Central memory CD4-positive, alpha-beta T cell (primary cell): ENCODE data around the gene GALNT8.
"Not testable (repeated sequence)": the region's sequence is repeated elsewhere in the genome, so short reads cannot be mapped to it uniquely, and the experiment has no call there.

Experiments
- DNase-seq: peaks from one replicate; pipeline ENCODE4 v3.0.0; 2022
- total RNA-seq, 3 experiments: gene quantifications; one replicate each; lab custom pipeline; 2026; lab: John Stamatoyannopoulos, UW

Gene GALNT8, protein sequence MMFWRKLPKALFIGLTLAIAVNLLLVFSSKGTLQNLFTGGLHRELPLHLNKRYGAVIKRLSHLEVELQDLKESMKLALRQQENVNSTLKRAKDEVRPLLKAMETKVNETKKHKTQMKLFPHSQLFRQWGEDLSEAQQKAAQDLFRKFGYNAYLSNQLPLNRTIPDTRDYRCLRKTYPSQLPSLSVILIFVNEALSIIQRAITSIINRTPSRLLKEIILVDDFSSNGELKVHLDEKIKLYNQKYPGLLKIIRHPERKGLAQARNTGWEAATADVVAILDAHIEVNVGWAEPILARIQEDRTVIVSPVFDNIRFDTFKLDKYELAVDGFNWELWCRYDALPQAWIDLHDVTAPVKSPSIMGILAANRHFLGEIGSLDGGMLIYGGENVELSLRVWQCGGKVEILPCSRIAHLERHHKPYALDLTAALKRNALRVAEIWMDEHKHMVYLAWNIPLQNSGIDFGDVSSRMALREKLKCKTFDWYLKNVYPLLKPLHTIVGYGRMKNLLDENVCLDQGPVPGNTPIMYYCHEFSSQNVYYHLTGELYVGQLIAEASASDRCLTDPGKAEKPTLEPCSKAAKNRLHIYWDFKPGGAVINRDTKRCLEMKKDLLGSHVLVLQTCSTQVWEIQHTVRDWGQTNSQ
- 0.11 to 0.22 (median 0.19) reads per million in 3 experiments for total RNA-seq

DNA sequence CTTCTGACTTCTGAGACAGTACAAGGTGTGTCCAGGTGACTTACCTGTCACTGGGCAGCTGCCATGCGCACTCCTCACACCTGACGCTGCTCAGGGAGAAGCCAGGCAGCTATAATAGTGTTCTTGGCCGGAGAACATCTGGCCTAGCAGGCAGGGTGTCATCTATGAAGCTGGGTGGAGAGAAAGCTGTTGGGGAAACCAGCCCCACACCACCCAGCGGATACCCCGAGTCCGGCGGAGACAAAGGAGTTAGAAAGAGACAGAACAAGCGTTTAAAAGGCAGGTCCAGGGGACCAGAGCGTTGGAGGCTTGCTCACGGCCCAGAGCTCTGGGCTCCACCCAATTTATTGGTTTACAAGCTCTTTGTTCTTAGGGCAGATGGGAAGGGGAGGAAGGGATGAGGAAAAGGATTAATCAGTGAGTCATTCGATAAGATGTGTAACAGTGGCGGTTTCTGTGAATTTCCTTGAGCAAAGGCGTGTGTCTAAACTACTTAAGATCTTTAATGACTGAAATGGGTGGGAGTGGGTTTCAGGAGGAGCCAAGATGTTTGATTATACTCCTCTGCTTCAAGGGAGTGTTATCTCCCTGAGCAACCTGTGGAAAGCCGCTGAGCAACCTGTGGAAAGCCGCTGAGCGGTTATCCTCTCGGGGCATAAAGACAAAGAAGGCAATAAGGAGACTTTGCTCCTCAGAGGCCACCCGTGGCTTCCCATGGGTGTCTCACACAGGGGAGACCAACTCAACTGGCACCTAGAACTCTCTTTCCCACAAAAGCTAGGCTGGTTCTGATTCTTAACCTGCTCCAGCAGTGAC is at the start of gene GALNT8:
Gene GALNT8 (plus strand): TSS at position 580 of the 816 bp plus-strand sequence. CDS start 278 bp downstream, outside the sequence.
- no peak for DNase-seq

DNA sequence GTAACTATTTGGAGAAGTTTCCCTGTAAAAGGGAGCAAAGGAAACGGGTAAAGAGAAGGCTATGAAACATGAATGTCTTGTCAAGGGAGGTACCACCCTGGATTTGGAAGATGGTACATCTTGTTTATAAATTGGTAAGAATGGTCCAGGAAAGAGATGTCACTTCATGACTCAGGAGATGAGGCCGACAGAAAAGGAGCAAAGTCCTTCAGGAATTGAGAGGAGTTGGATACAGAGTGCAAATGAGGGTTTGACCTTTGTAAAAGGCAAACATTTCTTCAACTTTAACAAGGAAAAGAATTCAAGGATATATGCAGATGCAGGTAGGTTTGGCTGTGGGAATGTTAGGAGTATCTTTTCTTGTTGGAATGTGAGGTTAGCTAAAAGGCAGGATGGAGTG is 40.5 kb upstream of the GALNT8 start:
- DNase-seq, result no peak

DNA sequence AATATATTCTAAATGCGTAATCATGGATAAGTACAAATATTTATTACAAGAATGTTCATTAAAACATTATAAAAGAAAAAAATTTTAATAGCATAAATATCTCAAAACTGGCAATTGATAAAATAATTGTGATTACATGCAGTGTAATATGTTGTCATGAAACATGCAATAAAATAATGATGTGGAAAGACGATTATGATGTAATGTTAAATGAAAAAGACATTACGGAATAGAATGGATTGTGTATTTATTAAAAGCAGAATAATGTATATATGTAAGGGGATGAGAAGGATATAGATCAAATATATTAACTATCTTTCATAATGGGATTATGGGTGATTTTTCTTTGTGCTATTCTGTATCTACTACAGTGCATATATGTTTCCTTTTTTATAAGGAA is 38.5 kb upstream of the GALNT8 start:
- no peak for DNase-seq

DNA sequence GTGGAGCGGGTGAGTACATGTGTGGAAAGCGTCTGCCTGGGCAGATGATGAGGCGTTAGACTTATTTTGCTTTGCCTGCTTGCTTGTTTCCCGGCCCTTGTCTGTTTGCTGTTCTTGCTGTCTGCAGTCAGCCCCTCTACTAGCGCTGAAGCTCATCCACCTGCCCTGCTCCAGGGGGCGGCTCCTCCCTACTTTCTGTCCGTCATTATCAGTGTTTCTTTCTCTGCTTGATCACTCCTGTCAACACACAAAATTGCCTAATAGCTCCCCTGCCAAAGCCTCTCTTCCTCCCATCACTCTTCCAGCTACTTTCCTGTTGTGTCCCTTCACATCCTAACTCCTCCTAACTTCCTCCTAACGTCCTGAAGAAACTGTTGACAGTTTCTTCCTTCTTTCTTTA is 34.9 kb upstream of the GALNT8 start:
- no peak for DNase-seq

DNA sequence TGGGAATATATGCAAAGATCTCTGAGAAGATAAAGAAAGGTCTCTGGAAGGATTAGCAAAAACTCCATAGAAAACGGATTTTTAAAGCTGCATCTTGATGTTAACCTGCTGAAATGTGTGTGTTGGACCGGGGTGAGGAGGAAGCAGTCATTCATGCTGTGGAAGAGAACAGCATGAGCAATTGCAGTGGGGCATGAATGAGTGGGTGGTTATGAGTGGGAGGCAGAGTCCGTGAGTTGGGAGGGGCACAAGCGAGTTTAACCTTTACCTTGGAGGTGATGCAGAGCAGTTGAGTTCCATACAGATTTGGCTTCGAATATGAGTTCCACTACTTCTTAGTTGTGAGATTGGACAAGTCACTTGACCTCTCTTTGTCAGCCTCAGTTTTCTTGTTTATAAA is 29.4 kb upstream of the GALNT8 start:
- no peak for DNase-seq

DNA sequence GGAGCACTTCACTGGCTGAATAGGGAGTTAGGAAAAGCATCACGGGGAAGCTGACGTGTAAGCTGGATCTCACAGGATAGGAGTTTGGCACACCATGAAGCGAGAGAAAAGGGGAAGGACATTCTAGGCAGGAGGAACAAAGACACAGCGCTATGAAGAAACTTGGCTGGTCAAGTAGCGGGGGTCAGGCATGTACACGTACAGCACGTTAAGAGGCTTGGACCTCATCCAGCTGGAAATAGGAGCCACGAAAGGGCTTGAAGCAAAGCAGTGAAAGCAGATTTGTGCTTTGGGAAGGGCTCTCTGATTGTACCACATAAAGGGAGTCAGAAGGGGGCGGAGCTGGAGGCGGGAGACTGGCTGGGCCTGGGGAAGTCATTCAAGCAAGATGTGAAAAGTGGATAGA is 19.6 kb upstream of the GALNT8 start:
- DNase-seq, result no peak

DNA sequence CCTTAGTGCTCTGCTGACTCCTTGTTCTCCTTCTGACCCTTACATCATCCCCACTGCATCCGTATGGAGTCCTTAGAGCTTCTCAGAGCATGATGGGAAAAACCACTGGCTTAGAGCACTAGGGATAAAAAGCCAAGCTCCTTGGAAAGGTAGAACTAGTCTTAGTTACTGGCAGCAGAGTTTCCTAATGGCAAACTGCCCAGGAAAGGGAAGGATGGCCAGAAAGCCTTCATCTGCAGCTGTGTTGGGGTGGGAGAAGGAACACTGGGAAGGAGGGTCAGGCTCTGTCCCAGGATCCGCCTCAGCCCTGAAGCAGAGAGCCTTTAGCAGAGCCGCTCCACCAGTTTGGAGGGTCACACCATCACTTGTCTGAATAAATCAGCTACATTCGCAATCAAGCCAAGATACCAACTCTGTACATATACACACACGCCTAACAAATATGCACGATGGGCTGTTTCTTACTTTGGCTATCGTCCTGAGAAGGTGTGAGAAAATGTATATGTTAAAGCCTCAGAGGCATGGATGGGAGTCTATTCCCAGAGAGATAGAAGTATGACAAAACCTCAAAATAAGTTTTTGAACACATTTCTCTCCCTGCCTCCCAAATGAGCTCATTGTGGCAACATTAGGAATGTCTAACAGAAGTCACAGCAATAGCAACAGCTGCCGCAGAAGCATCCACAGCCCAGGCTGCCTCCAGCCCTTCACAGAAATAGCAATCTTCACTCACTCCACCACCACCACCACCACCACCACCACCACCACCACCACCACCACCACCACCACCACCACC is 18.6 kb upstream of the GALNT8 start:
- DNase-seq, result no peak

DNA sequence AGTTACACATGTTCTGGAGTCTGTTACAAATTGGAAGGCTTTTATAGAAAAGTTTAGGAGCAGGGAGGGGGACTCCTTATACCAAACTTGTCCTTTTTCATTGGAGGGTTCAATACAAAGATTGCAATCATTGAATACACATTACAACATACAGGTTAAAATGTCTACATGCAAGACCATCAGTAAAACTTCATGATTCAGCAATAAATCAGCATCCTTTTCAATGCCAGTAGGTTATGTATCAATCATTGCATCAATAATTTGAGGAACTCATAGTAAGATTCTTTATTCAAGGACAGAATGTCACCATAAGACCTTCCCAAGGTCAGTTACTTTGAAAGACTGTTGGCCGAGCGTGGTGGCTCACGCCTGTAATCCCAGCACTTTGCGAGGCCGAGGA is 16.5 kb upstream of the GALNT8 start:
- DNase-seq, result no peak

DNA sequence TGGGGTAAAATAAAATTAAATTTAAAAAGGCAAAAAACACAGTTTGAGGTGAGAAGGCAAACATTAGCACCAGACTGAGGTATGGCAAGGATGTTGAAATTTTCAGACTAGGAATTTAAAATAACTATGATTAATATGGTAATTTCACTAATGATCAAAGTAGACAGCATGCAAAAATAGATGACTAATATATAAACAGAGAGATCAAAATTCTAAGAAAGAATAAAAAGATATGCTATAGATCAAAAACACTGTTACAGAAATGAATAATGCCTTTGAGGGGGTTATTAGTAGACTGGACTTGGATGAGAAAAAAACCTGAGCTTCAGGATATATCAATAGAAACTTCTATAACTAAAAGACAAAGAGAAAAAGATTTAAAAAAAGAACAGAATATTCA is 14.4 kb upstream of the GALNT8 start:
- no peak for DNase-seq

DNA sequence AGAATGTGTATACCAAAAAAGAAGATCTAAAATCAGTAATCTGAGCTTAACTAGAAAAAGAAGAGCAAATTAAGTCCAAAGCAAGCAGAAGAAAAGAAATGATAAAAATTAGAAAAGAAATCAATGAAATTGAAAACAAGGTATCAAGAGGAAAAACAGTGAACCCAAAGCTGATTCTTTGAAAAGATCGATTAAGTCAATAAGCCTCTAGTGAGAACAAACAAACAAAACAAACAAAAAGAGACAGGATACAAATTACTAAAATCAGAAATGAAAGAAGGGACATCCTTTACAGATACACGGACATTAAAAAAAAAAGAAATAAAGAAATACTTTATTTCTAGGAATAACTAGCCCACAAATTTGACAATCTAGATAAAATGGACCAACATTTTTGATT is 12.9 kb upstream of the GALNT8 start:
- no peak for DNase-seq

DNA sequence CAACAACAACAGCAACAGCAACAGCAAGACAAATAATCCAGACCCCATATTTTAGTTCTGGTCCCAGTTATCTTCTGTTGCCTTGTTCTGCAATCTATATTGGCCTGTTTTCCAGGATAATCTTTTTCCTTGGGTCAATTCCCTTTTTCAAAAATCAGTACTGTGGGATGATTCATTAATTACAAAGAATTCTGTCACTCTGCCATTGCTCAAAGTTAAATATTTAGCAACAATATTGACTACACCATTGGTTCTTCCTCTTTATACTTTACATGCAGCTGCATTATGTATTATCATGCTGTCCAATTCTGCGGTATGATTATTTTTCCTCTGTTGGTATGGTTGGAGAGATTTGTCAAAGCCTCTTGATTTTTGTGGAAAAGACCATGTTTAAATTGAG is 10.1 kb upstream of the GALNT8 start:
- DNase-seq, result no peak

DNA sequence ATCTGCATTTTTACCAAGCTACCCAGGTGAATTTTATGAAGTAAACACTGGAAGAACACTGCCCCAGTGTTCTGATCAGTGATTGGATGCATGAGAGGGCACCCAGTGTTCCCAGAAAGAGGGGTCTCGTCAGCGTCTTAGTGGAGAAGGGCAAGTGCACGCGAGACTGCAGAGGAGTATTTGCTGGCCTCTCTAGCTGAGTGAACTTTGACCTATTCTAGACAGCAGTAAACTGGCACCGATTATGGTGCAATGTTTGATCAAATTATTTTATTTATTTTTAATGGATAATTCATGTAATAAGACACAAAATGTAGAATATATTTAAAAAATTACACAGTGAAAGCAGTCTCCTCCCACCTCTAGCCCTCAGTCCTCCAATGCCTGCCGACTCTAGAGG is 5.3 kb upstream of the GALNT8 start:
- DNase-seq, result no peak

DNA sequence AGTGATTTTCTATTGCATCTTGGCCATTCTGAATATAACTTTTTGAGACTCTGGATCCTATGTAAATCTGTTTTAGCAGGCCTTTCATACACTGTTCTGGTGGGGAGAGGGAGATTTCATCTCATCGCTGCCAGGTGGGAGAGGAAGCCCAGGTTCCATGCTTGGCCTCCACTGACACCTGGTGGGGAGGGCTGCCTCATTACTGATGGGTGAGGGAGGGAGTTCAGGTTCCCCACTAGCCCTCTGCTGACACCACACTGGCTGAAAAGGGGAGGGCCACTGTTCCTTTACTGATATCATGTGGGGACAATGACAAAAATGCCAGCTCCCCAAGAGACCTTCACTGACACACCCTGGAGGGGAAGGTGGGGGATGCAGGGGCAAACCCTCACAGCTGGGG is 2.4 kb upstream of the GALNT8 start:
- DNase-seq, result no peak

DNA sequence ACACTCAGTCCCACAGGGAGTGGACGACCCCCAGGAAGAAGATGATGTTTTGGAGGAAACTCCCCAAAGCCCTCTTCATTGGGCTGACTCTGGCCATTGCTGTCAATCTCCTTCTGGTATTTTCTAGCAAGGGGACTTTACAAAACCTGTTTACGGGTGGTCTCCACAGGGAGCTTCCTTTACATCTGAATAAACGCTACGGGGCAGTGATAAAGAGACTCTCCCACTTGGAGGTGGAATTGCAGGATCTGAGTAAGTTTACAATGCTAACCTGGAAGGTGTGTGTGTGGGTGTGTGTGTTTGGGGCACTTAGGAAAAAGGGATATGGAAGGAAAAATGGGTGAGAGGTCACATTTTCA is 416 bp downstream of the GALNT8 start:
- DNase-seq, result no peak

DNA sequence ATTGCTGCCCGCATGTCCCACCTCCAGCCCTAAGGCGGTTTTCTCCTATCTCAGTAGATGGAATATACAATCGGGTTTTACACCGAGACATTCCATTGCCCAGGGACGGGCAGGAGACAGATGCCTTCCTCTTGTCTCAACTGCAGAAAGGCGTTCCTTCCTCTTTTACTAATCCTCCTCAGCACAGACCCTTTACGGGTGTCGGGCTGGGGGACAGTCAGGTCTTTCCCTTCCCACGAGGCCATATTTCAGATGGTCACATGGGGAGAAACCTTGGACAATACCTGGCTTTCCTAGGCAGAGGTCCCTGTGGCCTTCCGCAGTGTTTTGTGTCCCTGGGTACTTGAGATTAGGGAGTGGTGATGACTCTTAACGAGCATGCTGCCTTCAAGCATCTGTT is 1.4 kb downstream of the GALNT8 start:
- DNase-seq, result not testable (repeated sequence)

DNA sequence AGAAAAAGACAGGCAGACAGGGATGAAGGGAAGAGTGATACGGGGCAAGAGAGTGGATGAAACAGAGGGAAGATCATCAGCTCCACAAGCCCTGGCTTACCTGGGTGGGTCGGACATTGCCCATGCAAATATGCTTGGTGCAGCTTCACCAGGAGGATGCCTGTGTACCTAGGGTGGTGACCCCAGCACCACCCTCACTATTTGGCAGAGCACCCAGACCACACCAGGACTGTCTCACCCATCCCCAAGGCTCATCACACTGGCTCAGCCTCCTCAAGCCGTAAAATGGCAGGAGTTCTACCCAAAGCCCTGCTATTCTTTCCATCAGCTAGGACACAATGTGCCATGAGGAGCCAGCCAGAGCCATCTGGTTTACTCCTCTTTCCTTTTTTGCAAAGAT is 3.0 kb downstream of the GALNT8 start:
- DNase-seq, result no peak

DNA sequence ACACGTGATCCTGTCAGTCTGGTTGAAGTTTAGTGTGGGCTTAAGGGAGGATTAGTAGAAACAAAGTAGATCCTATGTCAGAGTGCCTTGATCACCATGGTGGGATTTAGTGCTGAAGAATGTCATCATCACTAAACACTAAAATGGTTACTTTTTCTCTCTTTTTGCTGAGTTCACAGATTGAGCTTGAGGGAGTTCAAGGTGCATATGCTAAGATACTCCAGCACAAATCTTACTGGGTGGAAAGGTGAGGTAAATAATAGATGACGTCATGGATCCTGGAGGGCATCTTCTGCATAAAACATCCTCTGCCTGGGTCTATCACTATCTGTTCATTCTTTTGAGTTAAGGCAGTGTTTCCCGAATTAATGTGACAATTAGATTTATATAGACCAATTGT is 4.9 kb downstream of the GALNT8 start:
- DNase-seq, result no peak

DNA sequence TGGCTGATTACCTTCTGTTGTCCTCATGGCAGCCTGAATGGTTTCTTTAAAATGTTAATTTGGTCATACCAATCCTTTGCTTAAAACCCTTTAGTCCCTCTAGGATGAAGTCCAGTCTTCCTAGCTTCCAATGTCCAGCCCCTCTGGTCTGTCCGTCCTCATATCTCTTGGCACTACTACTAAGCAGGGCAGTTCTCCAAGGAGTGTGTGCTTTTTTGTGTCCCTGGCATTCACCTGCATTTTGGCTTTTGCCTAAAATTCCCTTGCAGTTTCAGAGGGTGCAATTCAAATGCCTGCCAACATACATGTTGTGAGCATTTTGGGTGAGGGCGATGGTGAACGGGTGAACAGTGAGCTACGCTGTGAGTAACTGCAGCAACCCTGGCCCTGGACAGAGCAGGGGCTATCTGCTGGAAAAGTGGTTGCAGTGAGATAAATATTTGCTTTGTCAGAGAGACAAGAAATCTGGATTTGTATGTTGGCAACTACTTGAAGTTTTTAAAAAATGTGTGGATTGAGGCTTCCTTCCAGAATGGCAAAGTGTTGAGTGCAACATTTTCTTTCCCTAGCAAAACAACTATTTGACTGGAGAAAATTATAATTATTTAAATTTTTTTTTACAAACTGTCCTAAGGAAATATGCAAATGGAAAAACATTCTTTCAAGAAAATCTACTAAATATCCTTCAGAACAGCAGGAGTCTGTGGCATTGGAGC is 14.6 kb downstream of the GALNT8 start:
- DNase-seq, result no peak

DNA sequence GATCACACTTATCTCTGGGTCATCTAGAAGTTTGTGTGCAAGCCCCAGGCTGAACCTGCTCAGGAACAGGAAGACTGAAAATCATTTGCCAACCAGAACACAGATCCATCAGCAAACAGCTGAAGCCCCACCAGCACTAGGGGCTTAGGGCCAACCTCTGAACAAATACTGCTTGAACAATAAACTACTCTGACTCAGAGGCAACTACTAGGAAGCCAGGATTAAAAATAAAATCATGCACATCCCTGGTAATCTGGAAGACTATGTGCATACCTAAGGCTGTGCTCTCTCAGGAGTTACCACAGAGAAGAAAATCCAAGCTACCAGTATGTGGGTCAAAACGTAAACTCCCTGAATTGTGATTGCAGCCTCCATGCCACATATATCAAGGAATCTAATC is 15.9 kb downstream of the GALNT8 start:
- no peak for DNase-seq

DNA sequence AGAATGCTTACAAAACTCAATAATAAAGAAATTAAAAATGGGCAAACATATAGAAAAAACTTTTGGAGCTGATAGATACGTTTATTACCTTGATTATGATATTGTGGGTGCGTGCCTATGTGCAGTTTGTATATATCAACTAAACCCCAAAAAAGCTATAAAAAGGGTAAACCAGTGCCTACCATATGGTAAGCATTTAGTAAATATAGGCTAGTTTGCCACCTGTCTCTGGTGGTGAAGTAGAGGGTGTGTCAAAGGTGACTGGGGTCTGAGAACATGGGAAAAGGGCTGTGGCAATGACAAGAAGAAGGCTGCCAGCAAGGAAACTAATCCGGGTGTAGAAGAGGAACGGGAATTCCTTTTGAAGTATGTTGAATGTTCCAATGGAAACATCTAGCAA is 18.3 kb downstream of the GALNT8 start:
- no peak for DNase-seq

DNA sequence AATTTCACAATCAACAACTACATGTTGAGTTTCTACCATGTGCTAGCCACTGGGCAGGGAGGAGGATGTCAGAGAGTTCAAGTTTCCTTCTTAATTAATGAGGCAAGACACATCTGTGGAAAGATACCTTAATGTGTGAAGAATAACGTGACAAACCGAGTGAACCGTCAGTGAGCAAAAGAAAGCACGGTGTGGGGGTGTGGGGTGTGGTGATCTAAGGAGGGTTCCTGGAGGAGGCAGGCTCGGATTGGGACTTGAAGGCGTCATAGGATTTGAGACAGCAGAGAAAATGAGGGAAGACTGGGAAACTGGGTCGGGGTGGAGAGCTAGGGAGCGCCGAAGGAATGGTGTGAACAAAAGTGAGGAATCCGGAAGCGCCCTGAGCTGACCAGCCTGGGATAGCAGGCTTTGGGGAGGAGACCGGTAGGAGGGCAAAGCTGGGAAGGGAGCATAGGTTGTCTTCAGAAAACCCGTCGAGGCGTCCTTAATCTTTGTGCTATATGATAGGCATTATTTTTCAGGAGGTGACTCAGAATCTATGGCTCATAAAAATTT is 22.3 kb downstream of the GALNT8 start:
- no peak for DNase-seq

DNA sequence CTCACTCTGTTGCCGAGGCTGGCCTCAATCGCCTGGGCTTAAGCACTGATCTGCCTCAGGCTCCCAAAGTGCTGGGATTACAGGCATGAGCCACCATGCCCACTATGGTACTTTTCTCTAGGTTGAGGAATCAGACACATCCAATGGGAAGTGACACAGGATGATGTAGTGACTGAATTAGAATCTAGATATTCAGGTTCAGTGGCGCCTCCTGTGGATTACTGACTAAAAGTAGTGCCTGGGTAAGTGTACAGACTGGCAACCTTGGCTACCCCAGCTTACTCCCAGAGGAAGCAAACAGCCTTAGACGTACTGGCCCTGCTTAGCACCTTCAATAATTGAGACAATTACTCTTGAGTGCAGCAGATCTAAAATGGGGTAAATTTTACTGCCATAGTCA is 22.8 kb downstream of the GALNT8 start:
- no peak for DNase-seq
